K562 (cell line): Measurements from ENCODE around the gene DDC. TPM values are rescaled to one million over a fixed set of nuclear protein-coding genes. Genes with fewer than 3 reads are reported as not detected.

Experiments used
- ATAC-seq: fragments of 200-7000 bp; cut with Tn5 transposase; 3 replicates; pipeline ENCODE4 v1.9.1; 2020; ENCODE audit warnings: moderate library complexity
- Bru-seq: library from RNA; stranded (reverse); fragments of 400-500 nt; gene quantifications from one replicate; lab custom pipeline; 2021; lab: Mats Ljungman, UMichigan
- BruChase-seq, 2 experiments: library from RNA; stranded (reverse); fragments of 400-500 nt; gene quantifications; one replicate each; lab custom pipeline; 2021; lab: Mats Ljungman, UMichigan
- BruUV-seq: library from RNA; stranded (reverse); fragments of 400-500 nt; replicated peaks from 2 replicates; lab custom pipeline; 2021; lab: Mats Ljungman, UMichigan
- CTCF ChIA-PET: fragments of 300-600 bp; formaldehyde crosslinking; extraction: SDS; loops from one replicate; lab custom pipeline; 2021; ENCODE audit warnings: low intra/inter-chr PET ratio; lab: Yijun Ruan, JAX
- POLR2A ChIA-PET: fragments of 300-600, 350-650 bp; sonication (Branson Sonifier 250); formaldehyde crosslinking; extraction: SDS; loops from one replicate; lab custom pipeline; 2021; ENCODE audit warnings: antibody characterized with exemption, inconsistent platforms; lab: Yijun Ruan, JAX
- DNase-seq, 4 experiments: peaks; one replicate each; pipeline versions ENCODE4 v3.0.0 to v3.0.0-alpha.2; 2011 to 2018; ENCODE audit warnings: low spot score in 3 of 4, mixed read lengths in 3 of 4; ENCODE audit errors: extremely low read depth in 1 of 4
- FAIRE-seq: peaks from 2 replicates; lab custom pipeline; 2011; peaks lifted over from hg19 to GRCh38; lab: Jason Lieb, UNC
- H2AFZ ChIP-seq: 2 replicates; pipeline ENCODE4 v1.6.0; 2011; ENCODE audit warnings: low read depth, low read length, control low read depth, inconsistent platforms
- H3K27ac ChIP-seq: fragments of 200-600 bp; 3 replicates; pipeline ENCODE4 v1.8.0; 2011; ENCODE audit warnings: low read depth, mild to moderate bottlenecking, control low read depth, inconsistent platforms, low read length, moderate library complexity, mixed read lengths; ENCODE audit errors: extremely low read depth
- H3K27me3 ChIP-seq, 2 experiments: fragments of 300-600 bp in 1 of 2; 2 replicates in 1 of 2; 3 replicates in 1 of 2; pipeline versions ENCODE4 v1.6.0 to v1.8.0; 2011; ENCODE audit warnings: inconsistent platforms in 2 of 2, low read length in 2 of 2, mild to moderate bottlenecking in 1 of 2, mixed read lengths in 1 of 2, moderate library complexity in 1 of 2; ENCODE audit not compliant: control insufficient read depth in 2 of 2, insufficient read depth in 2 of 2
- H3K36me3 ChIP-seq: fragments of 300-600 bp; 3 replicates; pipeline ENCODE4 v1.8.0; 2011; ENCODE audit warnings: mild to moderate bottlenecking, low read length, inconsistent platforms; ENCODE audit not compliant: control insufficient read depth, insufficient read depth
- H3K4me1 ChIP-seq, 2 experiments: fragments of 200-600 bp in 1 of 2; replicated peaks in 1 of 2; 2 replicates in 1 of 2; 3 replicates in 1 of 2; pipeline versions ENCODE4 v1.5.1 to v1.8.0; 2011; ENCODE audit warnings: inconsistent platforms in 2 of 2, low read length in 2 of 2, mild to moderate bottlenecking in 1 of 2, mixed read lengths in 1 of 2, moderate library complexity in 1 of 2; ENCODE audit not compliant: control insufficient read depth in 2 of 2, insufficient read depth in 2 of 2
- H3K4me2 ChIP-seq: 2 replicates; pipeline ENCODE4 v1.6.1; 2011; ENCODE audit warnings: low read length, control low read depth, inconsistent platforms, mixed read lengths; ENCODE audit not compliant: insufficient read depth
- H3K4me3 ChIP-seq: fragments of 200-600 bp; sonication (generic), shearing (Covaris generic); 2 replicates; pipeline ENCODE4 v1.5.1; 2016; ENCODE audit warnings: control low read depth, inconsistent platforms
- H3K79me2 ChIP-seq: fragments of 200-600 bp; 3 replicates; pipeline ENCODE4 v1.8.0; 2011; ENCODE audit warnings: low read length, inconsistent platforms; ENCODE audit not compliant: control insufficient read depth, insufficient read depth
- H3K9ac ChIP-seq, 2 experiments: 2 replicates each; pipeline versions ENCODE4 v1.6.0 to v1.6.1; 2011; ENCODE audit warnings: low read depth in 2 of 2, low read length in 2 of 2, control low read depth in 1 of 2, inconsistent platforms in 1 of 2, mild to moderate bottlenecking in 1 of 2, mixed read lengths in 1 of 2; ENCODE audit not compliant: insufficient read depth in 1 of 2
- H3K9me1 ChIP-seq: one replicate; pipeline ENCODE4 v1.6.0; 2011; ENCODE audit warnings: inconsistent platforms, mild to moderate bottlenecking, low read length, moderate library complexity; ENCODE audit not compliant: control insufficient read depth, insufficient read depth
- H3K9me3 ChIP-seq: replicated peaks from 2 replicates; pipeline ENCODE4 v1.5.1; 2011; ENCODE audit warnings: low read depth, low read length, inconsistent platforms; ENCODE audit not compliant: control insufficient read depth, insufficient read depth
- H4K20me1 ChIP-seq: replicated peaks from 2 replicates; pipeline ENCODE4 v1.6.1; 2011; ENCODE audit warnings: low read length, inconsistent platforms, mixed read lengths; ENCODE audit not compliant: control insufficient read depth, insufficient read depth
- CREB3L1 ChIP-seq: fragments of 450-650 bp; IDR thresholded peaks from 2 replicates; pipeline ENCODE4 v1.6.1; 2014; ENCODE audit warnings: low read depth, mild to moderate bottlenecking, moderate library complexity, borderline replicate concordance
- KLF16 ChIP-seq: IDR thresholded peaks from 2 replicates; pipeline ENCODE4 v1.6.1; 2016; ENCODE audit warnings: antibody characterized with exemption
- MAFF ChIP-seq: IDR thresholded peaks from 2 replicates; pipeline ENCODE4 v1.6.1; 2012; ENCODE audit warnings: low read length, improper control_type of control experiment
- POLR2A ChIP-seq: fragments of 450-650 bp; conservative IDR thresholded peaks from 2 replicates; pipeline ENCODE4 v1.6.1; 2016
- SMARCE1 ChIP-seq: fragments of 450-650 bp; IDR thresholded peaks from 2 replicates; pipeline ENCODE4 v1.7.1; 2016; ENCODE audit warnings: mild to moderate bottlenecking
- THRB ChIP-seq: fragments of 450-650 bp; formaldehyde crosslinking; conservative IDR thresholded peaks from 2 replicates; pipeline ENCODE4 v1.4.0; 2022; ENCODE audit warnings: mild to moderate bottlenecking, missing genetic modification characterization
- WGBS: fragments of 100-300 bp; shearing (Covaris generic); methylation state at CpG from one replicate; pipeline ENCODE4 v1.1.6; 2016; ENCODE audit warnings: low coverage, mixed read lengths; ENCODE audit not compliant: insufficient coverage; ENCODE audit errors: missing lambda C conversion rate; 5-methylcytosine and 5-hydroxymethylcytosine counted together
- in situ Hi-C: fragments of 300-500 bp; cut with MboI; formaldehyde crosslinking; loops from 4 replicates; pipeline ENCODE4 v1.15.0; 2018; ENCODE audit warnings: inconsistent platforms, mixed read lengths
- intact Hi-C: fragments of 100-400 bp; cut with micrococcal nuclease; formaldehyde crosslinking; loops from 2 replicates; pipeline ENCODE4 v1.14.2; 2022
- long read RNA-seq, 3 experiments: library from polyadenylated mRNA in 2 of 3; library from RNA in 1 of 3; unstranded in 2 of 3; stranded (forward) in 1 of 3; transcript quantifications; one replicate each; pipeline ENCODE4 v2.0.0, GENCODE V29; 2019 to 2022
- polyA minus RNA-seq, 3 experiments: library from RNA; depleted of rRNA, polyadenylated mRNA; stranded (reverse); fragments of >200 nt; gene quantifications; 2 replicates each; pipeline ENCODE4 v1.2.3, GENCODE V29; 2011
- polyA plus RNA-seq, 8 experiments: library from polyadenylated mRNA; depleted of rRNA in 4 of 8; stranded (reverse) in 5 of 8; unstranded in 3 of 8; fragments of >200 nt; fragmentation: Nextera tagmentation in 2 of 8; fragmentation: Illumina TruSeq in 1 of 8; extraction: Ambion mirVana in 2 of 8; extraction: Trizol in 1 of 8; gene quantifications; 2 replicates each; pipeline versions ENCODE4 v1.2.1 to v1.2.3, GENCODE V29; 2011 to 2014; ENCODE audit warnings: inconsistent platforms in 1 of 8, missing spikeins in 1 of 8
- total RNA-seq, 7 experiments: library from RNA; depleted of rRNA in 6 of 7; stranded (reverse); fragments of >200 nt in 6 of 7; fragmentation: Illumina TruSeq in 2 of 7; extraction: Trizol in 2 of 7; gene quantifications; 2 replicates each; pipeline versions ENCODE4 v1.2.1 to v1.2.3, GENCODE V29; 2011 to 2021; ENCODE audit warnings: low replicate concordance in 1 of 7

Gene DDC
- total RNA-seq (2011; cell fraction: chromatin; rRNA removed; ENCODE audit: low replicate concordance), result not detected in 2 replicates
- not detected in 2 replicates for total RNA-seq (2011; cell fraction: nucleolus; rRNA removed)
- not detected in 2 replicates for total RNA-seq (2011; cell fraction: nucleoplasm; rRNA removed)
- total RNA-seq (2014; rRNA removed), result not detected in 2 replicates
- not detected in 2 replicates for total RNA-seq (2014; rRNA removed; fragmentation: Illumina TruSeq; extraction: Trizol)
- not detected in 2 replicates for total RNA-seq (2015; rRNA removed; fragmentation: Illumina TruSeq; extraction: Trizol)
- not detected in 2 replicates for total RNA-seq (2021)
- polyA plus RNA-seq (2011; rRNA removed), result not detected in 2 replicates
- polyA plus RNA-seq (2011; cell fraction: cytosol; rRNA removed), result not detected in 2 replicates
- polyA plus RNA-seq (2011; cell fraction: nucleus; rRNA removed), result not detected in 2 replicates
- polyA plus RNA-seq (2012), result not detected in 2 replicates
- not detected in 2 replicates for polyA plus RNA-seq (2014; fragmentation: Illumina TruSeq; extraction: Trizol)
- polyA plus RNA-seq (2014; fragmentation: Nextera tagmentation; extraction: Ambion mirVana), result not detected
- polyA plus RNA-seq (2014; rRNA removed), result 0.18 TPM in 1 of 2 replicates, not detected in the other
- polyA minus RNA-seq (2011; rRNA and poly(A)+ RNA removed), result not detected in 2 replicates
- polyA minus RNA-seq (2011; cell fraction: cytosol; rRNA and poly(A)+ RNA removed), result not detected in 2 replicates
- not detected in 2 replicates for polyA minus RNA-seq (2011; cell fraction: nucleus; rRNA and poly(A)+ RNA removed)
- Bru-seq, nascent RNA, result percentile 5 among the genes with signal in this experiment
- percentile 2 among the genes with signal in this experiment for BruChase-seq, experiment 1, labeled RNA remaining after a 2-hour chase
- percentile 8 among the genes with signal in this experiment for BruChase-seq, experiment 2, labeled RNA remaining after a 6-hour chase
- long read RNA-seq, experiment 1, partial matches to known transcripts, result 0 of 1 reads
- long read RNA-seq, experiment 1, other reads (novel, unspliced or antisense), result 1 of 1 reads
- long read RNA-seq, experiment 2, result 0 reads
- long read RNA-seq, experiment 3, partial matches to known transcripts, result 0 of 1 reads
- long read RNA-seq, experiment 3, other reads (novel, unspliced or antisense), result 1 of 1 reads

GRCh38 chr7:50564640-50565558, at the start of gene DDC:
TSS of gene DDC (minus strand) at chr7:50565405. CDS start at chr7:50544085, 21,320 bp downstream.
- ATAC-seq (no peak), DNase-seq (no peak), FAIRE-seq (no peak)
- CTCF ChIA-PET, result no interaction called here
- Histone ChIP-seq H4K20me1 (peaks cover 5% of the 10 kb centered on the region), H3K4me1 (no peaks in the 10 kb centered on the region), H3K27me3 (peaks cover 15 to 46% of the 10 kb centered on the region in 2 experiments), H3K9me1 (no peaks in the 10 kb centered on the region), H3K9ac (no peak within 1 kb of the TSS), H2AFZ (no peak within 1 kb of the TSS), H3K9me3 (no peaks in the 10 kb centered on the region), H3K27ac (no peak within 1 kb of the TSS), H3K79me2 (no peaks in the 10 kb centered on the region), H3K36me3 (no peaks in the 10 kb centered on the region), H3K4me2 (no peak within 1 kb of the TSS), H3K4me3 (no peak within 1 kb of the TSS)
- intact Hi-C loops (loop anchor here (5.0 to 10.0 kb wide), 2 partner anchors 98 to 470 kb away; partner anchors contain the start of gene ZPBP), in situ Hi-C loops (no loop called here)
- WGBS, result 5% methylated on average over 8 of the region's 8 CpGs
- no TSS peak for BruUV-seq
- POLR2A ChIA-PET, result interaction anchor here (0.6 to 0.9 kb wide), 2 partner anchors 9 to 78 kb away, joined by 3 read pairs; no protein-coding TSS in a partner anchor
- TF ChIP-seq POLR2A (no peak), CREB3L1 (no peak), KLF16 (no peak), SMARCE1 (no peak), THRB (CRISPR knock-in tag) (no peak), MAFF (no peak)
